ENCODE results near the gene LCNL1.

DNA sequence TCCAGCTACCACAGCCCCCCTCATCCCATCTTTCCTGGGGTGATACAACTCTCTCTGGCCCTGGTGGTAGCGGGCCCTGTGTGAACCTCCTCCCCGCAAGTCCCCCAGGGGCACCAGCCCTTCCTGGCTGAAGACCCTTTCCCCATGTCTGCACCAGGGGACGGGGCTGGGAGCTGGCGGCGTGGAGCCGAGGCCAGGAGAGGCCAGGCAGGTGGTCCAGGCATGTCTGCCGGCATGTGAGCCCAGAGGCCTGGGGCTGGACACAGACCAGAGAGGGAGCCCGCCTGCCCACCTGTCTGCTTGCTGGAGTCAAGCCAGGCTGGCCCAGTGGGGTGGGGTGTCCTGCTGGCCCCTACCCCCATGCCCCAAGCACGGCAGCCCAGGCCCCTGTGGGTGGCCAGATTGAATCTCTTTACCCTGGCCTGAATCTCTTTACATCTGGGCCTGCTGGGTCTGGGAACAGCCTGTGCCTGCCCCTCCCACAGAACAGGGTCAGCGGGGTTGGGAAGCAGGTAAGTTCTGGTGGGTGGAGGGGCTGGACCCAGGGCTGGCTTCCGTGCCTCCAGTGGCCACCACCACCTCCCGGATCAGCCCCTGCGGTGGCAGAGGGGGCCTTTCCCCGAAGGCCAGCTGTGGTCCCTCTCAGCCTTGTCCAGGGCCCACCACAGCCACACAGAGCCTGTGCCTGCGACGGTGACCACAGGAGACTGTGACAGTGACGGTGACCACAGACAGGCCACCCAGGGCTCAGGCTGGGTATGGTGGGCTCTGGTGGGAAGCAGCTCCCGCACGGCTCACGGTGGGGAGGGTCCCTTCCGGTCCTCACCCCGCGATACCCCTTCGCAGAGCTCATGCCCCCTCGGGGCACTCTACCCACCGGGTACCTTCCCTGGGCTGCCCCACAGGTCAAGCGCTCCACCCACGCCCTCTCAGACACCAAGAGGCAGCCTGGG, 23.6 kb upstream of the LCNL1 start:
- TF ChIP-seq, protein P1, sequence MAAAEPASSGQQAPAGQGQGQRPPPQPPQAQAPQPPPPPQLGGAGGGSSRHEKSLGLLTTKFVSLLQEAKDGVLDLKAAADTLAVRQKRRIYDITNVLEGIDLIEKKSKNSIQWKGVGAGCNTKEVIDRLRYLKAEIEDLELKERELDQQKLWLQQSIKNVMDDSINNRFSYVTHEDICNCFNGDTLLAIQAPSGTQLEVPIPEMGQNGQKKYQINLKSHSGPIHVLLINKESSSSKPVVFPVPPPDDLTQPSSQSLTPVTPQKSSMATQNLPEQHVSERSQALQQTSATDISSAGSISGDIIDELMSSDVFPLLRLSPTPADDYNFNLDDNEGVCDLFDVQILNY (CRISPR knock-in tag; conservative IDR thresholded peaks at IDR 0.05) = no peak
- no peak for TF ChIP-seq EZH2 (conservative IDR thresholded peaks at IDR 0.05; ENCODE audit: low read depth, low read length)
